SU-DHL-6 (cell line): ENCODE measurements around the gene NCOA4.

Experiments used
- H2AFZ ChIP-seq: fragments of 200-600 bp; sonication (generic); 2 replicates; pipeline ENCODE4 v1.6.1; 2014; ENCODE audit warnings: low read depth, mild to moderate bottlenecking, moderate library complexity, mixed read lengths, antibody characterized with exemption, low read length; ENCODE audit not compliant: severe bottlenecking
- H3F3A ChIP-seq: fragments of 200-600 bp; shearing (Covaris generic); 2 replicates; pipeline ENCODE4 v1.6.0; 2016; ENCODE audit warnings: antibody characterized with exemption, mild to moderate bottlenecking; ENCODE audit not compliant: insufficient read depth
- H3K27ac ChIP-seq: fragments of 200-600 bp; sonication (generic); 2 replicates; pipeline ENCODE4 v1.5.1; 2016; ENCODE audit warnings: low read depth, mild to moderate bottlenecking, low read length, moderate library complexity, mixed read lengths
- H3K27me3 ChIP-seq: fragments of 200-600 bp; sonication (generic), shearing (Covaris generic); 2 replicates; pipeline ENCODE4 v1.6.0; 2014; ENCODE audit warnings: mild to moderate bottlenecking, low read length
- H3K36me3 ChIP-seq: fragments of 200-600 bp; sonication (generic); 2 replicates; pipeline ENCODE4 v1.6.1; 2014; ENCODE audit warnings: mild to moderate bottlenecking, low read length, mixed read lengths
- H3K4me2 ChIP-seq: fragments of 300-600, 200-600 bp; shearing (Covaris generic), sonication (generic); 2 replicates; pipeline ENCODE4 v1.6.0; 2014; ENCODE audit warnings: low read length, low read depth, mild to moderate bottlenecking; ENCODE audit not compliant: poor library complexity, severe bottlenecking
- H3K4me3 ChIP-seq: fragments of 200-600 bp; sonication (generic); 2 replicates; pipeline ENCODE4 v1.5.1; 2014; ENCODE audit warnings: antibody characterized with exemption, low read length, mild to moderate bottlenecking, mixed read lengths; ENCODE audit not compliant: insufficient read depth, poor library complexity, severe bottlenecking
- H3K79me2 ChIP-seq: fragments of 200-600 bp; sonication (generic); 2 replicates; pipeline ENCODE4 v1.6.1; 2014; ENCODE audit warnings: mild to moderate bottlenecking, low read length, moderate library complexity; ENCODE audit not compliant: insufficient read depth
- H3K9ac ChIP-seq: fragments of 200-600 bp; sonication (generic); 2 replicates; pipeline ENCODE4 v1.7.0; 2014; ENCODE audit warnings: mild to moderate bottlenecking, low read length
- H3K9me2 ChIP-seq: fragments of 200-600 bp; sonication (generic); replicated peaks from 2 replicates; pipeline ENCODE4 v1.6.1; 2014; ENCODE audit warnings: low read length; ENCODE audit not compliant: insufficient read depth
- H3K9me3 ChIP-seq: fragments of 200-600 bp; sonication (generic); 2 replicates; pipeline ENCODE4 v1.6.1; 2014; ENCODE audit warnings: low read length, mixed read lengths; ENCODE audit not compliant: insufficient read depth
- H4K20me1 ChIP-seq: fragments of 200-600 bp; sonication (generic); 2 replicates; pipeline ENCODE4 v1.6.1; 2014; ENCODE audit warnings: low read depth, mild to moderate bottlenecking, antibody characterized with exemption, low read length, moderate library complexity, mixed read lengths
- EZH2phosphoT487 ChIP-seq: fragments of 200-600 bp; sonication (generic), shearing (Covaris generic); conservative IDR thresholded peaks from 2 replicates; pipeline ENCODE4 v1.6.1; 2018; ENCODE audit warnings: mild to moderate bottlenecking, antibody characterized with exemption, low read length, moderate library complexity, mixed read lengths
- TF ChIP-seq, protein P1 (sequence below): fragments of 200-600 bp; sonication (generic); IDR thresholded peaks from one replicate; pipeline ENCODE4 v1.5.1; 2017; ENCODE audit warnings: antibody characterized with exemption, mild to moderate bottlenecking, low read length, moderate library complexity; ENCODE audit not compliant: insufficient read depth, poor library complexity, severe bottlenecking

Gene NCOA4

DNA sequence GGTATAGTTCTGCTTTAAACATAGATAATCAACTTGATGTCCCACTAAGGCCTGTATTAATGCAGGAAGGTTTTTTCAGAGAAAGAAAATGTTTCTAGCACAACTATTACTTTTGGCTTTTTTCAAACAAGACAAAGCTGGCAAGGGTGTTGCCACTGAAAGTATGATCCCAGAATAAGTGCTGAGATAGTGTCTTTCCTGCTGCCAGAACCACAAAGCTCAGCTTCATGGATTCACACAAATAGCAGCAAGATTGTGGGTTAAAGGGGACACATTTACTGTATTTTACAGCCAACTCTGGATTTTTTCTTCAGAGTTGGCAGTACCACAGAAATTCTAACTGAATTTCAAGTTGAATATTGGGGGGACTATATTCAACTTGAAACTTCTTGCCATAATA, 4.3 kb downstream of the NCOA4 start:
- H4K20me1 ChIP-seq = peaks cover 48% of the 10 kb centered on the region
- H2AFZ ChIP-seq = no peak overlapping the region
- no peaks in the 10 kb centered on the region for H3K36me3 ChIP-seq
- no peak overlapping the region for H3K9ac ChIP-seq
- no peaks in the 10 kb centered on the region for H3K9me3 ChIP-seq
- H3K27ac ChIP-seq = no peak overlapping the region
- no peaks in the 10 kb centered on the region for H3K9me2 ChIP-seq
- H3K79me2 ChIP-seq = peaks cover 92% of the 10 kb centered on the region
- H3K4me2 ChIP-seq = no peak overlapping the region
- no peak overlapping the region for H3K4me3 ChIP-seq
- TF ChIP-seq, protein P1, sequence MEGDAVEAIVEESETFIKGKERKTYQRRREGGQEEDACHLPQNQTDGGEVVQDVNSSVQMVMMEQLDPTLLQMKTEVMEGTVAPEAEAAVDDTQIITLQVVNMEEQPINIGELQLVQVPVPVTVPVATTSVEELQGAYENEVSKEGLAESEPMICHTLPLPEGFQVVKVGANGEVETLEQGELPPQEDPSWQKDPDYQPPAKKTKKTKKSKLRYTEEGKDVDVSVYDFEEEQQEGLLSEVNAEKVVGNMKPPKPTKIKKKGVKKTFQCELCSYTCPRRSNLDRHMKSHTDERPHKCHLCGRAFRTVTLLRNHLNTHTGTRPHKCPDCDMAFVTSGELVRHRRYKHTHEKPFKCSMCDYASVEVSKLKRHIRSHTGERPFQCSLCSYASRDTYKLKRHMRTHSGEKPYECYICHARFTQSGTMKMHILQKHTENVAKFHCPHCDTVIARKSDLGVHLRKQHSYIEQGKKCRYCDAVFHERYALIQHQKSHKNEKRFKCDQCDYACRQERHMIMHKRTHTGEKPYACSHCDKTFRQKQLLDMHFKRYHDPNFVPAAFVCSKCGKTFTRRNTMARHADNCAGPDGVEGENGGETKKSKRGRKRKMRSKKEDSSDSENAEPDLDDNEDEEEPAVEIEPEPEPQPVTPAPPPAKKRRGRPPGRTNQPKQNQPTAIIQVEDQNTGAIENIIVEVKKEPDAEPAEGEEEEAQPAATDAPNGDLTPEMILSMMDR = no peak
- no peak for TF ChIP-seq EZH2phosphoT487
- no peaks in the 10 kb centered on the region for H3K27me3 ChIP-seq
- peaks cover 10% of the 10 kb centered on the region; the same call in 1 of the 2 replicates for H3F3A ChIP-seq

DNA sequence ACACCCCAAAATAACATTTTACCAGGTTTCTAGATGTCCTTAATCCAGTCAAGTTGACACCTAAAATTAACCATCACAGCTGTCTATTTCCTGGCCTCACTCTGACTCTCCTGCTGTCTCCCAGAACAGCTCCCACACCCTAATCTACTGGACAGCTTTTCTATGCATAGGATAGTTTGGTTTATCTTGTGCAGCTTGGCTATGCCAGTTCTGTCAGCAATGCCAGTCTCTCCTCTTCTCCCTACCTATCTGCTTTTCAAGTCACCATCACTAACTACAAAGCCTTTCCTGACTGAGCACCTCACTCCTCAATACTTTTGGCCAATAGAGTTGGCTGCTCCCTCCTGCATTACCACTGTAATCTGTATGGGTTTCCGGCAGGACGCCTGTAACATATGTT, 5.0 kb downstream of the NCOA4 start:
- Histone ChIP-seq H3K9me2 (no peaks in the 10 kb centered on the region), H3K4me3 (no peak overlapping the region), H2AFZ (no peak overlapping the region), H3K9ac (no peak overlapping the region), H3K9me3 (no peaks in the 10 kb centered on the region), H3K27me3 (no peaks in the 10 kb centered on the region), H3K4me2 (no peak overlapping the region), H3K79me2 (peaks cover 99% of the 10 kb centered on the region), H3F3A (peaks cover 10% of the 10 kb centered on the region; the same call in 1 of the 2 replicates), H4K20me1 (peaks cover 51% of the 10 kb centered on the region), H3K36me3 (no peaks in the 10 kb centered on the region), H3K27ac (no peak overlapping the region)
- TF ChIP-seq, protein P1 = no peak
- TF ChIP-seq EZH2phosphoT487 = no peak

- Histone ChIP-seq H2AFZ (no peak overlapping the region), H4K20me1 (peaks cover 51% of the 10 kb centered on the region), H3K4me3 (no peak overlapping the region), H3K9ac (no peak overlapping the region), H3K36me3 (no peaks in the 10 kb centered on the region), H3K79me2 (peaks cover 100% of the 10 kb centered on the region), H3K27me3 (no peaks in the 10 kb centered on the region), H3F3A (peaks cover 10% of the 10 kb centered on the region; the same call in 1 of the 2 replicates), H3K4me2 (no peak overlapping the region), H3K9me3 (no peaks in the 10 kb centered on the region), H3K27ac (no peak overlapping the region), H3K9me2 (no peaks in the 10 kb centered on the region)
- TF ChIP-seq EZH2phosphoT487 = no peak
- TF ChIP-seq, protein P1 = no peak
Measured at GRCh38 chr10:46024948-46025347, 5.5 kb downstream of the NCOA4 start.
